Liver (tissue), 3 donors: ENCODE data around the gene TMEM220.

ENCODE experiments used
- CTCF ChIP-seq: fragments of 150-350 bp; IDR thresholded peaks from 2 replicates; pipeline ENCODE4 v1.5.1; 2017; ENCODE audit warnings: improper control_type of control experiment, low read depth, low read length; ENCODE audit not compliant: missing input control
- GABPA ChIP-seq, 2 donors: IDR thresholded peaks in 1 of 2; conservative IDR thresholded peaks in 1 of 2; 2 replicates each; pipeline ENCODE4 v1.6.1; 2016; ENCODE audit warnings: antibody characterized with exemption in 2 of 2, mild to moderate bottlenecking in 1 of 2, moderate library complexity in 1 of 2
- HNF4A ChIP-seq, 2 donors: conservative IDR thresholded peaks; 2 replicates each; pipeline ENCODE4 v1.6.1; 2016; ENCODE audit warnings: antibody characterized with exemption in 2 of 2, mild to moderate bottlenecking in 2 of 2
- RAD21 ChIP-seq, 2 donors: IDR thresholded peaks; 2 replicates each; pipeline ENCODE4 v1.6.1; 2016; ENCODE audit warnings: antibody characterized with exemption in 2 of 2, mild to moderate bottlenecking in 2 of 2
- RXRA ChIP-seq, 2 donors: IDR thresholded peaks; 2 replicates each; pipeline ENCODE4 v1.6.1; 2017 to 2018; ENCODE audit warnings: antibody characterized with exemption in 2 of 2, mild to moderate bottlenecking in 1 of 2
- SP1 ChIP-seq: IDR thresholded peaks from 2 replicates; pipeline ENCODE4 v1.6.1; 2018; ENCODE audit warnings: antibody characterized with exemption, mild to moderate bottlenecking
- TAF1 ChIP-seq: conservative IDR thresholded peaks from 2 replicates; pipeline ENCODE4 v1.6.1; 2016; ENCODE audit warnings: antibody characterized with exemption, mild to moderate bottlenecking
- YY1 ChIP-seq: IDR thresholded peaks from 2 replicates; pipeline ENCODE4 v1.6.1; 2016; ENCODE audit warnings: antibody characterized with exemption, mild to moderate bottlenecking
- TF ChIP-seq, protein P1 (sequence below): IDR thresholded peaks from 2 replicates; pipeline ENCODE4 v1.6.1; 2016; ENCODE audit warnings: antibody characterized with exemption
- TF ChIP-seq, protein P2 (sequence below): IDR thresholded peaks from 2 replicates; pipeline ENCODE4 v1.6.1; 2016; ENCODE audit warnings: antibody characterized with exemption
- donor health status: healthy.
- donor health status: healthy.

DNA sequence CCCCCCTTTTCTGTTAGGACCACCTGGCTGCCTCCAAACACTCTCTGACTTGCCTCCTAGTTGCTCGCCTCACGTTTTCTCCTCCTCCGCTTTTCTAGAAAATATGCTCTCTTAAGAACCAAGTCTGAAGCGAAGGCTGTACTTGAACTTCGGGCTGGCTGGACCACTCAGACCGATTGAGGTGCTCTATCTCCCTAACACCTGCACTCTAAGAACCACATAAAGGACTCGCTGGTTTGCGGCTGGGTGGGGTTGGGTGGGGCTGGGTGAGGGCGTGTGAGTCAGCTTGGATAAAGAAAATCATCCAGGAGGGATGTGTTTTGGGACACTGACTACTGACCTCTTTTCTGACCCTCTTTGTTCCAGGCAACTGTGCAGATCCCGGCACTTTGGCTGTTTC, 22.9 kb upstream of the TMEM220 start:
- TF ChIP-seq YY1 (no peak), CTCF (no peak), SP1 (no peak), HNF4A (conservative IDR thresholded peaks at IDR 0.05) (no peak), TAF1 (no peak), RAD21 (IDR thresholded peaks at IDR 0.05) (no peak), RXRA (IDR thresholded peaks at IDR 0.05) (no peak), GABPA (IDR thresholded peaks at IDR 0.05 in 1 of 2, conservative IDR thresholded peaks at IDR 0.05 in 1 of 2) (no peak)
- TF ChIP-seq, protein P1, sequence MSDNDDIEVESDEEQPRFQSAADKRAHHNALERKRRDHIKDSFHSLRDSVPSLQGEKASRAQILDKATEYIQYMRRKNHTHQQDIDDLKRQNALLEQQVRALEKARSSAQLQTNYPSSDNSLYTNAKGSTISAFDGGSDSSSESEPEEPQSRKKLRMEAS: no peak
- TF ChIP-seq, protein P2, sequence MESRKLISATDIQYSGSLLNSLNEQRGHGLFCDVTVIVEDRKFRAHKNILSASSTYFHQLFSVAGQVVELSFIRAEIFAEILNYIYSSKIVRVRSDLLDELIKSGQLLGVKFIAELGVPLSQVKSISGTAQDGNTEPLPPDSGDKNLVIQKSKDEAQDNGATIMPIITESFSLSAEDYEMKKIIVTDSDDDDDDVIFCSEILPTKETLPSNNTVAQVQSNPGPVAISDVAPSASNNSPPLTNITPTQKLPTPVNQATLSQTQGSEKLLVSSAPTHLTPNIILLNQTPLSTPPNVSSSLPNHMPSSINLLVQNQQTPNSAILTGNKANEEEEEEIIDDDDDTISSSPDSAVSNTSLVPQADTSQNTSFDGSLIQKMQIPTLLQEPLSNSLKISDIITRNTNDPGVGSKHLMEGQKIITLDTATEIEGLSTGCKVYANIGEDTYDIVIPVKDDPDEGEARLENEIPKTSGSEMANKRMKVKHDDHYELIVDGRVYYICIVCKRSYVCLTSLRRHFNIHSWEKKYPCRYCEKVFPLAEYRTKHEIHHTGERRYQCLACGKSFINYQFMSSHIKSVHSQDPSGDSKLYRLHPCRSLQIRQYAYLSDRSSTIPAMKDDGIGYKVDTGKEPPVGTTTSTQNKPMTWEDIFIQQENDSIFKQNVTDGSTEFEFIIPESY: no peak
